GM12878 (cell line): Measurements from ENCODE around the gene SYDE2.

Experiments
- ATF7 ChIP-seq: fragments of 450-650 bp; IDR thresholded peaks from 2 replicates; pipeline ENCODE4 v1.6.1; 2016; ENCODE audit warnings: low read depth, mild to moderate bottlenecking
- EZH2 ChIP-seq: IDR thresholded peaks from 2 replicates; pipeline ENCODE4 v1.6.1; 2012; ENCODE audit warnings: low read depth, mild to moderate bottlenecking, control low read depth, inconsistent platforms, low read length, borderline replicate concordance; ENCODE audit not compliant: control insufficient read depth
- MXI1 ChIP-seq: fragments of 150-350 bp; IDR thresholded peaks from 2 replicates; pipeline ENCODE4 v1.6.1; 2011; ENCODE audit warnings: low read depth, mild to moderate bottlenecking, inconsistent platforms, low read length, improper control_type of control experiment
- NRF1 ChIP-seq: conservative IDR thresholded peaks from 2 replicates; pipeline ENCODE4 v1.6.1; 2011; ENCODE audit warnings: mild to moderate bottlenecking, low read depth, low read length, improper control_type of control experiment
- TAF1 ChIP-seq: IDR thresholded peaks from 2 replicates; pipeline ENCODE4 v1.6.1; 2011; ENCODE audit warnings: mild to moderate bottlenecking, low read depth, low read length, borderline replicate concordance
- ZNF274 ChIP-seq: IDR thresholded peaks from one replicate; pipeline ENCODE4 v1.8.0; 2011; ENCODE audit not compliant: insufficient read length, insufficient read depth
- TF ChIP-seq, protein P1 (sequence below), 3 experiments: IDR thresholded peaks in 2 of 3; conservative IDR thresholded peaks in 1 of 3; 2 replicates each; pipeline ENCODE4 v1.5.1; 2011; ENCODE audit warnings: low read depth in 3 of 3, low read length in 3 of 3, mild to moderate bottlenecking in 3 of 3, control low read depth in 2 of 3, moderate library complexity in 2 of 3, inconsistent platforms in 1 of 3, mixed read lengths in 1 of 3; ENCODE audit not compliant: control insufficient read depth in 2 of 3, insufficient read depth in 1 of 3; ENCODE audit errors: extremely low read depth in 1 of 3
- TF ChIP-seq, protein P2 (sequence below): IDR thresholded peaks from 2 replicates; pipeline ENCODE4 v1.6.1; 2012; ENCODE audit warnings: low read depth, low read length, improper control_type of control experiment

DNA sequence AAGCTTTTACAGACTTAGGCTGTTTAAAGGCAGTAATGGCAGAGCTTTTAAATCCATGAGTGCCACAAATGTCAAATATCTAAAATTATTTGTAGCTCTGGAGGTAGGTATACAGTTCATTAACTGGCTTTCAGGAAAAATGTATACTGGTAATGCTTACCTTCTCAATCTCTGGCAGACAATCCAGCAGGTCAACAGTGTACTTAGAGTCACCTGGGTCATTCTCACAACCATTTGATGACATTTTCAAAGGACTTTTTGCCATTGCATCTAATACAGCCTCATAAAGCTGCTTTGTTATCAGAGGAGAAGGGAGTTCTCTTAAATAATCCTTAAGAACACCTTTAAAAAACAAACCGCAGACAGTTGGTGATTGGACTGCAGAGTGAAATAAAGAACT, 31.9 kb downstream of the SYDE2 start:
- TF ChIP-seq, protein P1, sequence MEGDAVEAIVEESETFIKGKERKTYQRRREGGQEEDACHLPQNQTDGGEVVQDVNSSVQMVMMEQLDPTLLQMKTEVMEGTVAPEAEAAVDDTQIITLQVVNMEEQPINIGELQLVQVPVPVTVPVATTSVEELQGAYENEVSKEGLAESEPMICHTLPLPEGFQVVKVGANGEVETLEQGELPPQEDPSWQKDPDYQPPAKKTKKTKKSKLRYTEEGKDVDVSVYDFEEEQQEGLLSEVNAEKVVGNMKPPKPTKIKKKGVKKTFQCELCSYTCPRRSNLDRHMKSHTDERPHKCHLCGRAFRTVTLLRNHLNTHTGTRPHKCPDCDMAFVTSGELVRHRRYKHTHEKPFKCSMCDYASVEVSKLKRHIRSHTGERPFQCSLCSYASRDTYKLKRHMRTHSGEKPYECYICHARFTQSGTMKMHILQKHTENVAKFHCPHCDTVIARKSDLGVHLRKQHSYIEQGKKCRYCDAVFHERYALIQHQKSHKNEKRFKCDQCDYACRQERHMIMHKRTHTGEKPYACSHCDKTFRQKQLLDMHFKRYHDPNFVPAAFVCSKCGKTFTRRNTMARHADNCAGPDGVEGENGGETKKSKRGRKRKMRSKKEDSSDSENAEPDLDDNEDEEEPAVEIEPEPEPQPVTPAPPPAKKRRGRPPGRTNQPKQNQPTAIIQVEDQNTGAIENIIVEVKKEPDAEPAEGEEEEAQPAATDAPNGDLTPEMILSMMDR (IDR thresholded peaks at IDR 0.05 in 2 of 3, conservative IDR thresholded peaks at IDR 0.05 in 1 of 3; ENCODE audit: control insufficient read depth in 2 of 3, extremely low read depth in 1 of 3, insufficient read depth in 1 of 3, low read depth in 3 of 3, low read length in 3 of 3) = no peak
- TF ChIP-seq, protein P2, sequence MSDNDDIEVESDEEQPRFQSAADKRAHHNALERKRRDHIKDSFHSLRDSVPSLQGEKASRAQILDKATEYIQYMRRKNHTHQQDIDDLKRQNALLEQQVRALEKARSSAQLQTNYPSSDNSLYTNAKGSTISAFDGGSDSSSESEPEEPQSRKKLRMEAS = no peak
- TF ChIP-seq TAF1 (no peak), MXI1 (no peak), ATF7 (no peak), EZH2 (no peak), NRF1 (no peak), ZNF274 (no peak)
